ENCODE data around the gene MAD1L1. TPM values are rescaled to one million over a fixed set of nuclear protein-coding genes. Genes with fewer than 3 reads are reported as not detected.

MAD1L1 gene
- total RNA-seq, 2 experiments from 2014 or later, result 40.0 to 44.7 TPM

- H3K4me3 Mint-ChIP-seq, result no peak overlapping the region
- ChIA-PET POLR2A (interaction anchor here (0.5 kb wide), 1 partner anchor 10 kb away, joined by 3 read pairs; no protein-coding TSS in a partner anchor), CTCF (no interaction called here)
- ATAC-seq, result no peak
- H3K4me1 Mint-ChIP-seq (ENCODE audit: low read depth), result no peaks in the 10 kb centered on the region
- H3K9me3 Mint-ChIP-seq, result no peaks in the 10 kb centered on the region
- peaks cover 2% of the 10 kb centered on the region for H3K36me3 Mint-ChIP-seq (ENCODE audit: low read depth)
- H3K27ac Mint-ChIP-seq, result no peak overlapping the region
- intact Hi-C loops (cut with micrococcal nuclease), result no loop called here
- no peak for TF ChIP-seq CTCF (IDR thresholded peaks at IDR 0.05)
- DNase-seq, result no peak
- no peaks in the 10 kb centered on the region for H3K27me3 Mint-ChIP-seq
These were observed 219.8 kb downstream of the MAD1L1 start for GRCh38 chr7:2012981-2013380.

DNA sequence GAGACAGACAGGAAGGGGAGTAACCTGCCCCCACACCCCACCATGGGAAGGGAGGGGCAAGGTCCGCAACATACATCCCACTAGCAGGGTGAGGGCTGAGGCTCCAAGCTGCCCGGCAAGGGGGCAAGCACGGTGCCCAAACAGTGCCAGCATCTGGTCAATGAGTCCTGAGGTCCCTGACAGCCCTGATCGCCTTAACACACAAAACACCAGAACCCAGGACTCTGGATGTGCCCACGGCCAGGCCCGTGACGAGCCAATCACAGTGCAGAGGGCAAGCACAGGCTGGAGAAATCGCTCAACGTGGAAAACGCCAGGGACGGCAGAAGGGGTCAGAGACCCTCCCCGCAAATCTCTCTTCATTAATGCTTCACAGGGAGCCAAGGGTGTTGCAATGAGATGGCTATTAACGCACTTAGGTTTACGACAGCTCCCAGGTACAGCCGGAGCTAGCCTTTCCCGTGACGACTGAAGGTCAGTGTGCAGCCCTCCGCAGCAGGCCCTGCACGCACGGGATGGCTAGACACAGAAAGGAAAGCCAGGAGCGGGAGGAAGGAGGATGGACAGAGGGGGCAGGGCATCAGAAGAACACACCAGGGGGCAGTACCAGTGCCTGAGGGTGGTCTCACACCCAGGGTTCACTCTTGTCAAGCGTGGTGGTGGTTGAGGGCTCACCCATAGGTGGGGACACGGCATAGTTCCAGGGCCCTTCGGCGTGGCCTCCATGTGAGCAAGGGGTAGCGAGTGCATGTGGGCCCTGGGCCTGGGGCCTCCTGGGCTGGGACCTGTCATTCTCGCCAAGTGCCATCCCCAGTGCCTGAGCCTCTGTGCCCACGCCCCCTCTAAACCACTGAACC lies 220.5 kb downstream of the MAD1L1 start:
- no peaks in the 10 kb centered on the region for H3K4me1 Mint-ChIP-seq (ENCODE audit: low read depth)
- peaks cover 2% of the 10 kb centered on the region for H3K36me3 Mint-ChIP-seq (ENCODE audit: low read depth)
- DNase-seq, result no peak
- H3K27me3 Mint-ChIP-seq, result no peaks in the 10 kb centered on the region
- no peak for ATAC-seq
- intact Hi-C loops (cut with micrococcal nuclease), result no loop called here
- H3K27ac Mint-ChIP-seq, result no peak overlapping the region
- POLR2A ChIA-PET, result interaction anchor here (0.5 kb wide), 1 partner anchor 11 kb away, joined by 3 read pairs; no protein-coding TSS in a partner anchor
- H3K9me3 Mint-ChIP-seq, result no peaks in the 10 kb centered on the region
- H3K4me3 Mint-ChIP-seq, result no peak overlapping the region
- CTCF ChIA-PET, result no interaction called here
- no peak for TF ChIP-seq CTCF (IDR thresholded peaks at IDR 0.05)

DNA sequence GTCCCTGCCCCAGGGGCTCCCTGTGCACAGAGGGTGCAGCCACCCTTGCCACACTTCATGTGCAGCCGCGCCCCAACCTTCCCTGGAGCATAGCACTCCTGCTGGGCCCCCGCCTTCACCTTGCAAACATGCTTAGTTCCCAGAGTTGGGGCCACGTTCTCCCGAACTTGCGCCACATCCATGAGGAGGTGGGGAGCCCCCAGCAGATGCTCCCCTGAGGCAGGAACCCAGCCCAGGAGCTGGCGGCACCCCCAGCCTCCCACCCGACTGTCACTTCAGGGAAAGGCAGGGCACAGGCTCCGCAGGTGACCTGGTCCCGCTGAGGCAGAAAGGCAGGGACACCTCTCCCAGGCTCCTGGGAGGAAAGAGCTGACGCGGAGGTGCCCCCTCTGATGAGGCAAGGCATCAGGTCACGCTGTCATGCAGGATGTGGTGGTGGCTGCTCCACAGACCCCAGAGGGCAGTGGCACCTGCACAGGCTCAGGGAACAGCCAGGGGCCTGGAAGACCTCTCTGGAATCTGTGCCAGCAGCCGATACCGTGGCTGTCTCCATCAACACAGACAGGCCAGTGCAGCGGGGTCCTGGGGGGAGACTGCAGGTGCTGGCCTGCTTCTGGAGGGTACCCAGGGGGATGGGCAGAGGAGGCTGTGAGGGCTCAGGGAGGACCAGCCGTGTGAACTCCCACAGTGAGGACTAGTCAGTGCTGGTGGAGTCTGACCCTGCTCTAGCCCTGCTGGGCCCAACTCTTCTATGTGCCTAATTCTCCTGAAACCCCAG lies 221.3 kb downstream of the MAD1L1 start:
- Mint-ChIP-seq H3K27ac (no peak overlapping the region), H3K36me3 (ENCODE audit: low read depth) (peaks cover 2% of the 10 kb centered on the region), H3K4me1 (ENCODE audit: low read depth) (no peaks in the 10 kb centered on the region), H3K27me3 (no peaks in the 10 kb centered on the region), H3K9me3 (no peaks in the 10 kb centered on the region), H3K4me3 (no peak overlapping the region)
- ChIA-PET POLR2A (no interaction called here), CTCF (no interaction called here)
- DNase-seq (no peak), ATAC-seq (no peak)
- intact Hi-C loops (cut with micrococcal nuclease), result no loop called here
- TF ChIP-seq CTCF (IDR thresholded peaks at IDR 0.05), result no peak

GRCh38 chr7:2010551-2011265 lies 222.0 kb downstream of the MAD1L1 start:
- Mint-ChIP-seq H3K4me1 (ENCODE audit: low read depth) (no peaks in the 10 kb centered on the region), H3K27me3 (no peaks in the 10 kb centered on the region), H3K27ac (no peak overlapping the region), H3K4me3 (no peak overlapping the region), H3K9me3 (no peaks in the 10 kb centered on the region), H3K36me3 (ENCODE audit: low read depth) (peaks cover 2% of the 10 kb centered on the region)
- ChIA-PET CTCF (no interaction called here), POLR2A (no interaction called here)
- intact Hi-C loops (cut with micrococcal nuclease), result no loop called here
- DNase-seq, result no peak
- no peak for TF ChIP-seq CTCF (IDR thresholded peaks at IDR 0.05)
- ATAC-seq, result no peak

All from activated CD8-positive, alpha-beta T cell treated with anti-CD3 and anti-CD28 coated beads for 36 hours (primary cell).